GM15510 (cell line): ENCODE measurements around the gene PIP5K1B.

Source experiments
- POLR2A ChIP-seq: IDR thresholded peaks from 3 replicates; pipeline ENCODE4 v1.6.1; 2011; ENCODE audit warnings: borderline replicate concordance; ENCODE audit not compliant: insufficient read length; ENCODE audit errors: extremely low read depth

PIP5K1B gene

DNA sequence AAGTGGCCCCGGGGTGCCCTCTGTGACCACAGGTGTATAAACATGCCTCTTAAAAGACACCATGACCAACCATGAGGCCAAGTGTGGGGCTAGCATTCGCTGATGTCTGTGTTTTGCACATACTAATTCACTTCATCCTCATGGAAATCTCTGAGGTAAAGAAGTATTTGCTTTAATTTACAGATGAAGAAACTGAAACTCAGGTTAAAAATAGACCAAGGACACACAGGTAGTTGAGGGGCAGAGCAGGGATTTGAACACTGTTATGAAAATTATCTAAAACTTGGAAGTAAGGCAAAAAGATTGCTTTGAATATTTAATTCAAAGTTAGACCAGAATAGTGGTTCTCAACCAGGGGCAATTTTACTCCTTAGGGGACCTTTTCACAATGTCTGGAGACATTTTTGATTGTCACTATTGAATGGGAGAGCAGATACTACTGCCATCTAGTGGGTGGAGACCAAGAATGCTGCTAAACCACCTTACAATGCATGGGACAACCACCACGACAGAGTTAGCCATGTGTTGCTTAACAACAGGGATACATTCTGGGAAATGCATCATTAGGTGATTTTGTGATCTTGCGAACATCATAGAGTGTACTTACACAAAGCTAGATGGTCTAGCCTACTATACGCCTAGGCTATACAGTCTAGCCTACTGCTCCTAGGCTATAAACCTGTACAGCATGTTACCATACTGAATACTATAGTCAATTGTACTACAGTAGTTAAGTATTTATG is 322.5 kb downstream of the PIP5K1B start:
- no peak for TF ChIP-seq POLR2A

DNA sequence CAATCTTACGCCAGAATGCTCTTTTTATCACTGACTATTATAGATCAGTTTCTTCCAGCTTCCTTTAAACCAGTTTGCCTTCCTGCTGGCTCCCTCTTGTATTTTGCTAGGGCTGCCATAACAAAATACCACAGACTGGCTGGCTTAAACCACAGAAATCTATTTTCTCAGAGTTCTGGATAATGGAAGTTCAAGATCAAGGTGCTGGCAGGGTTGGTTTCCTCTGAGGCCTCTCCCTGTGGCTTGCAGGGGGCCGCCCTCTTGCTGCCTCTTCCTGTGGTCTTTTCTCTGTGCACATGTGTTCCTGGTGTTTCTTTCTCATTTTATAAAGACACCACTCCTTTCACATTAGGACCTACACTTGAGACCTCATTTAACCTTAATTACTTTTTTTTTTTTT is 323.7 kb downstream of the PIP5K1B start:
- TF ChIP-seq POLR2A = no peak

DNA sequence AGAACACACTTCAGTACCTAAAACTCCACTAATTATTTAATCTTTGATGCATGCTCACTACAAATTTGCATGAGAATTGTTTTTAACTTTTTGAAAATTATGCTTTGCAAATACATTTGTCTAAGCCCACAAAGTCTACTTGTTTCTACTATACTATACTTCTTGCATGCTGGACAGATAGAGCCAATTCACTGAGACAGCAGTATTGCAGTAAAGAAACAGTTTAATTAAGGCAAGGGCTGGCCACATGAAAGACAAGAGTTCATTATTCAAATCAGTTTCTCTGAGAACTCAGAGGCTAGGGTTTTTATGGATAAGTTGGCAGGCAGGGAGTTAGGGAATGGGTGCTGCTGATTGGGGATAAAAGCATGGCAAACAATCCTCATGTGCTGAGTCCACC is 324.5 kb downstream of the PIP5K1B start:
- no peak for TF ChIP-seq POLR2A

DNA sequence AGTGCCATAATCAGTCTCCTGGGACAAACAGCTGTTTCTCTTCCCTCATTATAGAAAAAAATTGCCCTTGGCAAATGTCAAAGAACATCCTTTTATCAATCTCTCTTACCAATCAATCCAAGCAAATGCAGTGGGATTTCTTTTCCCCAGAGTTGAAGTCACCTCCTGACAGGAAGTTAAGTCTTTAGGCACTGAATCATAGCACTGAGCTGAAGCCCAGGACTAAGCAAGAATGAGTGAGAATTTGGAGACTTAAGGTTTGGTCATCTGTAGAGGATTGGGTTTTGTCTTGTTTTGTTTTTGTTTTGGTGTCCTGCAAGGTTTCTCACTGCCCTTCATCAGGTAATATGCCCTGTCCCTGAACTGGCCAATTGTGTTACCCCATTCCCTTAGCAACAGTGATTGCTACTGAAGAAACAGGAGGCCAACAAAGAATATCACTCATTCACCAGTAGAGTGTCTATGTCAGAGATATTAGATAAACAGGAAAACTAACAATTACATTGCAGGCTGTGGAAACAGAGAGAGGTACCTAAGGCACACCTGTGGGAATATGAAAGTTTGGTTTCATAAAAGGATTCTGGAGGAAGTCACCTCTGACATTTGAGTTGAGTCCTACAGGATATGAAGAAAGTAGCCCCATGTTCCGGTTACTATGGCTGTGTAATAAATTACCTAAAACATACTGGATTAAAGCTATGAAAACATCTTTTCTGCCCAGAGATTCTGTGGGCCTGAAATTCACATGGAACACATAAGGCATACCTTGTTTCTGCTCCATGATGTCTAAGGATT is 326.0 kb downstream of the PIP5K1B start:
- no peak for TF ChIP-seq POLR2A

DNA sequence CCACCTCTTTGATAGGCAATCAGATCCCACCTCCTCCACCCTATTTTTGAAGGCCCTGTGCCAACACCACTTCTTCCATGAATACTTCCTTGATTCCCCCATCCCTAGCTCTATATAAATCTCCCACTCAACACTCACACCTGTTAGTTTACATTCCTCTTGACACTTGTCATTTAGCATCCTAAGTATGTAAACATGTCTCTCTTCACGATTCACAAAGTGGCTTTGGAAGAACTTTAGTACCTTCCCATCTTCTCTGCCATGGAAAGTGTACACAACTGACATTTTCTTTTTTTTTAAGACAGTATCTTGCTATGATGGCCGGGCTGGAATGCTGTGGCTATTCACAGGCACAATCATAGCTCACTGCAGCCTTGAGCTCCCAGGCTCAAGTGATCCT is 329.0 kb downstream of the PIP5K1B start:
- TF ChIP-seq POLR2A = no peak

DNA sequence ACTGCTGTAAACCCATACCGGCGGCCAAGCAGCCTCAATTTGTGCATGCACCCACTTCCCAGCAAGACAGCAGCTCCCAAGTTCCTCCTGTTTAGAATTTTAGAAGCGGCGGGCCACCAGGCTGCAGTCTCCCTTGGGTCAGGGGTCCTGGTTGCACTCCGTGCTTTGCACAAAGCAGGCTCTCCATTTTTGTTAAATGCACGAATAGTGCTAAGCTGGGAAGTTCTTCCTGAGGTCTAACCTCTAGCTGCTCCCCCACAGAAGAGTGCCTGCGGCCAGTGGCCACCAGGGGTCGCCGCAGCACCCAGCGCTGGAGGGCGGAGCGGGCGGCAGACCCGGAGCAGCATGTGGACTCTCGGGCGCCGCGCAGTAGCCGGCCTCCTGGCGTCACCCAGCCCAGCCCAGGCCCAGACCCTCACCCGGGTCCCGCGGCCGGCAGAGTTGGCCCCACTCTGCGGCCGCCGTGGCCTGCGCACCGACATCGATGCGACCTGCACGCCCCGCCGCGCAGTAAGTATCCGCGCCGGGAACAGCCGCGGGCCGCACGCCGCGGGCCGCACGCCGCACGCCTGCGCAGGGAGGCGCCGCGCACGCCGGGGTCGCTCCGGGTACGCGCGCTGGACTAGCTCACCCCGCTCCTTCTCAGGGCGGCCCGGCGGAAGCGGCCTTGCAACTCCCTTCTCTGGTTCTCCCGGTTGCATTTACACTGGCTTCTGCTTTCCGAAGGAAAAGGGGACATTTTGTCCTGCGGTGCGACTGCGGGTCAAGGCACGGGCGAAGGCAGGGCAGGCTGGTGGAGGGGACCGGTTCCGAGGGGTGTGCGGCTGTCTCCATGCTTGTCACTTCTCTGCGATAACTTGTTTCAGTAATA is 330.6 kb downstream of the PIP5K1B start, which contains the start of gene FXN:
FXN (plus strand) TSS at position 315 of the 871 bp plus-strand sequence; CDS start at position 346, 31 bp downstream.
- peak; percentile 62 for TF ChIP-seq POLR2A

DNA sequence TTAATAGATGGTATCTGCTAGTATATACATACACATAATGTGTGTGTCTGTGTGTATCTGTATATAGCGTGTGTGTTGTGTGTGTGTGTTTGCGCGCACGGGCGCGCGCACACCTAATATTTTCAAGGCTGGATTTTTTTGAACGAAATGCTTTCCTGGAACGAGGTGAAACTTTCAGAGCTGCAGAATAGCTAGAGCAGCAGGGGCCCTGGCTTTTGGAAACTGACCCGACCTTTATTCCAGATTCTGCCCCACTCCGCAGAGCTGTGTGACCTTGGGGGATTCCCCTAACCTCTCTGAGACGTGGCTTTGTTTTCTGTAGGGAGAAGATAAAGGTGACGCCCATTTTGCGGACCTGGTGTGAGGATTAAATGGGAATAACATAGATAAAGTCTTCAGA is 331.3 kb downstream of the PIP5K1B start:
- no peak for TF ChIP-seq POLR2A

DNA sequence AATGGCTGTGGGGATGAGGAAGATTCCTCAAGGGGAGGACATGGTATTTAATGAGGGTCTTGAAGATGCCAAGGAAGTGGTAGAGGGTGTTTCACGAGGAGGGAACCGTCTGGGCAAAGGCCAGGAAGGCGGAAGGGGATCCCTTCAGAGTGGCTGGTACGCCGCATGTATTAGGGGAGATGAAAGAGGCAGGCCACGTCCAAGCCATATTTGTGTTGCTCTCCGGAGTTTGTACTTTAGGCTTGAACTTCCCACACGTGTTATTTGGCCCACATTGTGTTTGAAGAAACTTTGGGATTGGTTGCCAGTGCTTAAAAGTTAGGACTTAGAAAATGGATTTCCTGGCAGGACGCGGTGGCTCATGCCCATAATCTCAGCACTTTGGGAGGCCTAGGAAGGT is 331.8 kb downstream of the PIP5K1B start:
- no peak for TF ChIP-seq POLR2A

DNA sequence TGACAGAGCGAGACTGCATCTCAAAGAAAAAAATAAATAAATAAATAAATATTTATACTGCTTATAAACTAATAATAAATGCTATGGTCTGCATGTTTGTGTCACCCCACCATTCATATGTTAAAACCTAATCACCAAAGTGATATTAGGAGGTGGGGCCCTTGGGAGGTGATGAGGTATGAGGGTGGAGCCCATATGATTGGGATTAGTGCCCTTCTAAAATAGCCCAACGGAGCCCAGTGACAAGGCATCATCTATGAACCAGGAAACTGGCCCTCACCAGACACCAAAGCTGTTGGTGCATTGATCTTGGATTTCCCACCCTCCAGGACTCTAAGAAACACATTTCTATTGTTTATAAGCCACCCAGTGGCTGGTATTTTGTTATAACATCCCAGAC is 335.6 kb downstream of the PIP5K1B start:
- no peak for TF ChIP-seq POLR2A

DNA sequence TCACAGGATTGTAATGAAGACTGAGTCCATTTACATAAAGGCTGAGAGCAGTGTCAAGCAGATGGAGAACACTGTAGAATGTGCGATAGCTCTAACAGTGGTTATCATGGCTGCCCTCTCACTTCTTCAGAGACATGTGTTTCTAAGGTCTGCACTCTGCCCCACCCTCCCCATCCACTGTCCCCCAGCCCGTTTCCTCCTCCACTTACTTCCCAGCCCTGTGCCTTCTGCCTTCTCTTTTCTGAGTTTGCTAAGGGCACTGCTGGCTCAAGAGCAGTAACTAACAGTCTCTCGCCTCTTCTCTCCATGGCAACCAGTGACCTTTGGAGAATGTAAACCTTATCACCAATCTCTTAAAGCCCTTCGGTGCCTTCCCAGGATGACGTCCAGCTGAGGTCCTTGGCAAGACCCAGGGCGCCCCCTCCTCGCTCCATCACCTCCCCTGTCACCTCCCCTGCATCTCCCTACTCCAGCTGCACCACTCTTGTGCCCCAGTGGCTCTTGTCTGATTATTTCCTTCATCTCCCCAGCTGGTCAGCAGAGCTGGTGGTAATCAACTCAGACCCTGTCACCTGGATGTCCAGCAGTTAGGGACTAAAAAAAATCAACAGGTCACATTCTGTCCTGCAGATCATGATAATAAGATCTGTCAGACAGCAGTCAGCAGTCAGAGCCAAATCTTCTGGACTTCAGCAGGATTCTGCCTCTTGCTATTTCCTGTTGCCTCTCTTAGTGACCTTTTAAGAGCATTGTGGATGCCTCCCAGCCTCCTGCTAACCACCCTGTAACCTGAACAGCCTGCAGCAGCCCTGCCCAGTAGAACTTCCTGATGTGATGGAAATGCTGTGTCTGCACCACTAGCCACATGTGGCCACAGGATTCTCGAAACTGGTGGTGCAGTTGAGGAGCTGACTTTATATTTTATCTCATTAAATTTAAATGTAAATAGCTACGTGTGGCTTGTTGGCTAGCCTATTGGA is 339.5 kb downstream of the PIP5K1B start:
- no peak for TF ChIP-seq POLR2A

DNA sequence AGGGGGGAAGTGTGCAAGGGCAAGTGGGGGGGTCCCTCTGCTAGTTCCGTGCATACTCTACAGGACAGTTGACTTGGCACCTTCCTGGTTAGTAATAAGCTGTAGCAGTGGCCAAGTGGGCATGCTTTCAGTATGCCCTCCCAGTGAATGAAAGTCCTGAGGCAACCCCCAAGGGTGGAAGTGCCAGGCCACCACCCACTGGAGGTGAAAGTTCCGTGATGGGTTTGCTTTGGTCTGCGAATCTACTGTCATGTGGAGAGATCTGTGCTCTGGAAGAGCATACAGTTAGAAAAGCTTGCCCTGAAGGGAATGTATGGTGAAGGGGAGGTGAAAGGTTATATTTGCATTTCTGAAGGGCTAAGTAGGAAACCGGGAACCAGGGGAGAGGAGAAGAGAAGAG is 340.8 kb downstream of the PIP5K1B start:
- TF ChIP-seq POLR2A = no peak

DNA sequence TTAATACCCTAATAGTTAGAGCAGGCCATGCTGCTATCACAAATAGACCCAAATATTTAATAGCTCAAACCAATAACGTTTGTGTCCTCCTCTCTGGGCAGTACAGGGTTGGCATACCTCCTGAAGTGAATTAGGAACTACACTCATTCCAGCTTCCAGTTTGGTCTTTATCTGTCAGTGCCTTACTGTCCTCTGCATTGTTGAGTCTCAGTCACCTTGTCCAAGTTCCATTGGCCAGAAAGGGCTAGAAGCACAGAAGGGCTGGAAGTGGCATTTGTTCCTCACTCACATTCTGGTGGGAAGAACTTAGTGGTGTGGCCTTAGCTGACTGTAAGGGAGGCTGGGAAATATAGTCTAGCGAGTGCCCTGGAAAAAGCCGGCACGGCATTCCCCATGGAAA is 341.7 kb downstream of the PIP5K1B start:
- no peak for TF ChIP-seq POLR2A

DNA sequence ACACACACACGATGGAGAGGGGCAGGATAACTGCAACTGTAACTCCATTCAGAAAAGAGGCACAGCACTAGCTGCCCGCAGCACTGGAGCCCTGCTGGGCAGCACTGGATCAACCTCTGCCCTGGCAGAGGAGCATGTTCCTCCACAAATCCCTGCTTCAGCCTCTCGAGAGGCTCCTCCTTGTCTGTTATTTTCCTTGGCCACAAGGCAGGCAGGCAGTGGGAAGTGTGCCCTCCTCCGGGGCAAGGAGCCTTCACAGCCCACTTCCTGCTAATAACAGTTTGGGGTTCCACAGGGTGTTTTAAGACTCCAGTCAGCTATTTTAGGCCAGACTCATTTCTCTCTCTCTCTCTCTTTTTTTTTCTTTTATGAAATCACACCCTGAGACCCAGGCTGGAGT is 342.3 kb downstream of the PIP5K1B start:
- no peak for TF ChIP-seq POLR2A

DNA sequence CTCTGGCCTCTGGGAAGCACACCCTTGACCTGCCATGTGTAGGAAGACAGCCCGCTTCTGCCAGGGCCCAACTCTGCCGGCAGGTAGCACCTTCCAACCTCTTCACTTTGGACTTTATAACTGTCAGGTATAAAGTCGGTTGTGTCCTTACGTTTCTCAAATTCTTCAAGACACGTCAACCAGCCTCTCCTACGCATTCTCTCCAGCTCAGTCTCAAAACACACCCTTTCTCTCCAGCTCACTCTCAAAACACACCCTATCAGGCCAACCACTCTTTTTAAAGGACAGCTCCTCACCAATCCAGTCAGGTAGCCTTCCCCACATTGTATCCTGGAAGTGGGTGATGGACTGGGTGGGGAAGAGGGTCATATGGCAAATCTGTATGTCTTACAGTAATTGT is 344.1 kb downstream of the PIP5K1B start:
- no peak for TF ChIP-seq POLR2A

DNA sequence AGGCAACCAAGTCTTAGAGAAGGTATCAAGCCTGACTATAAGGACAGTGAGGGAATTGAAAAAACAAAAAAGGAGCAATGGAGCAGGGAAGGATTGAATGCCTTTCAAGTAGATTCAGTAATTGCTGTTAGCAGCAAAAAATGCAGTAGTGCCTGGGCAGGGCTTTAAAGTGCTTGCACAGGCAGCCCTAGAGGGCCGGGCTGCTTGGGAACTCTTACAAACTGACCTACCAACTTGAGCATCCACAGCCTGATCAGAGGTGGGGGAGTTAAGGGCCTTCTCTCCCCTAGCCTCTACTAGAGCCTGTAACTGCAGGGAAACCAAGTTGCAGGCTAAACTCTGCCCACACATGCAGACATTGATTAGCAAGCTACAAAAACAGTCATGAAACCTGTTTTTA is 349.9 kb downstream of the PIP5K1B start:
- TF ChIP-seq POLR2A = no peak
